Smooth muscle cell (in vitro differentiated cells): ENCODE measurements around the gene RNFT1. TPM values are rescaled to one million over a fixed set of nuclear protein-coding genes. Genes with fewer than 3 reads are reported as not detected.
"Not testable (repeated sequence)": the region's sequence is repeated elsewhere in the genome, so short reads cannot be mapped to it uniquely, and the experiment has no call there.

Experiments used
- DNase-seq: peaks from one replicate; lab custom pipeline; 2025; ENCODE audit not compliant: unreplicated experiment; lab: John Stamatoyannopoulos, UW
- H2AFZ ChIP-seq: fragments of 200-600 bp; sonication (generic); 2 replicates; pipeline ENCODE4 v1.6.0; 2016; ENCODE audit warnings: antibody characterized with exemption, low read depth, mild to moderate bottlenecking
- H3F3A ChIP-seq: fragments of 200-600 bp; sonication (generic); 2 replicates; pipeline ENCODE4 v1.6.0; 2017; ENCODE audit warnings: antibody characterized with exemption, low read depth
- H3K27ac ChIP-seq: fragments of 200-600 bp; sonication (generic); 2 replicates; pipeline ENCODE4 v1.5.1; 2016; ENCODE audit warnings: low read depth, mild to moderate bottlenecking
- H3K27me3 ChIP-seq: fragments of 200-600 bp; sonication (generic); 2 replicates; pipeline ENCODE4 v1.6.1; 2016; ENCODE audit warnings: low read depth, mild to moderate bottlenecking
- H3K36me3 ChIP-seq: fragments of 200-600 bp; sonication (generic); 2 replicates; pipeline ENCODE4 v1.5.1; 2016; ENCODE audit warnings: low read depth
- H3K4me1 ChIP-seq: fragments of 200-600 bp; sonication (generic); 2 replicates; pipeline ENCODE4 v1.5.1; 2016; ENCODE audit warnings: low read depth
- H3K4me2 ChIP-seq: fragments of 200-600 bp; sonication (generic); 2 replicates; pipeline ENCODE4 v1.6.0; 2016; ENCODE audit warnings: mild to moderate bottlenecking
- H3K4me3 ChIP-seq: fragments of 200-600 bp; sonication (generic); 2 replicates; pipeline ENCODE4 v1.5.1; 2016; ENCODE audit warnings: mild to moderate bottlenecking
- H3K79me2 ChIP-seq: fragments of 200-600 bp; sonication (generic); 2 replicates; pipeline ENCODE4 v1.6.0; 2016; ENCODE audit warnings: low read depth, mild to moderate bottlenecking
- H3K9ac ChIP-seq: fragments of 200-600 bp; sonication (generic); 2 replicates; pipeline ENCODE4 v1.6.0; 2016; ENCODE audit warnings: low read depth
- H3K9me3 ChIP-seq: fragments of 200-600 bp; sonication (generic); replicated peaks from 2 replicates; pipeline ENCODE4 v1.5.1; 2016; ENCODE audit warnings: low read depth
- H4K20me1 ChIP-seq: fragments of 200-600 bp; sonication (generic); 2 replicates; pipeline ENCODE4 v1.6.0; 2016; ENCODE audit warnings: low read depth
- CTCF ChIP-seq: fragments of 200-600 bp; sonication (generic); IDR thresholded peaks from 2 replicates; pipeline ENCODE4 v1.5.1; 2017; ENCODE audit warnings: borderline replicate concordance, mild to moderate bottlenecking, antibody characterized with exemption; ENCODE audit not compliant: insufficient read depth, poor library complexity, severe bottlenecking
- WGBS: methylation state at CpG from one replicate; pipeline ENCODE4 v1.1.7; 2016; ENCODE audit warnings: low lambda C conversion rate; 5-methylcytosine and 5-hydroxymethylcytosine counted together
- polyA plus RNA-seq: library from polyadenylated mRNA; unstranded; fragments of >200 nt; fragmentation: Nextera tagmentation; extraction: Ambion mirVana; gene quantifications from 2 replicates; pipeline ENCODE4 v1.2.1, GENCODE V29; 2016
- total RNA-seq: library from RNA; depleted of rRNA; stranded (reverse); fragments of >200 nt; gene quantifications from 2 replicates; pipeline ENCODE4 v1.2.3, GENCODE V29; 2014

Gene RNFT1
- total and polyA plus RNA-seq, 2 experiments from 2014 or later: 23.9 to 24.0 TPM

- no peak overlapping the region for H3K27ac ChIP-seq
- no peaks in the 10 kb centered on the region for H3K27me3 ChIP-seq
- H3K4me1 ChIP-seq: no peaks in the 10 kb centered on the region
- DNase-seq: no peak
- H4K20me1 ChIP-seq: no peaks in the 10 kb centered on the region
- peak overlapping the region; percentile 95 for H3K4me2 ChIP-seq
- 96% methylated on average over 6 of the region's 6 CpGs for WGBS
- no peaks in the 10 kb centered on the region for H3K9me3 ChIP-seq
- no peak for TF ChIP-seq CTCF
- H3K36me3 ChIP-seq: no peaks in the 10 kb centered on the region
- peak overlapping the region; percentile 84 for H3K4me3 ChIP-seq
- H3K9ac ChIP-seq: no peak overlapping the region
- no peaks in the 10 kb centered on the region for H3F3A ChIP-seq
- peaks cover 14% of the 10 kb centered on the region for H3K79me2 ChIP-seq
- no peak overlapping the region for H2AFZ ChIP-seq
Measured at GRCh38 chr17:59962739-59963318, 1.7 kb downstream of the RNFT1 start.

DNA sequence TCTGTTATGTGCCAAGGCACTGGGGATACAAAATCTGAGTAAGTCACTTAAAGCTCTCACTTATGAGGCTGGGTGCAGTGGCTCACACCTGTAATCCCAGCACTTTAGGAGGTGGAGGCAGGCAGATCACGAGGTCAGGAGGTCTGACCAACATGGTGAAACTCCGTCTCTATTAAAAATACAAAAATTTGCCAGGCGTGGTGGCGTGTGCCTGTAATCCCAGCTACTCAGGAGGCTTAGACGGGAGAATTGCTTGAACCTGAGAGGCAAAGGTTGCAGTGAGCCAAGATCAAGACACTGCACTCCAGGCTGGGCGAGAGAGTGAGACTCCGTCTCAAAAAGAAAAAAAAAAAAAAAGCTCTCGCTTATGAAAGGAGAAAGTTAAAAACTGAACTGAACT, 5.0 kb downstream of the RNFT1 start:
- peaks cover 14% of the 10 kb centered on the region for H3K79me2 ChIP-seq
- DNase-seq, H3K9ac ChIP-seq, H3K9me3 ChIP-seq, H3K4me3 ChIP-seq, H3F3A ChIP-seq, H3K27me3 ChIP-seq, H3K27ac ChIP-seq, H2AFZ ChIP-seq, H3K4me2 ChIP-seq, H3K4me1 ChIP-seq, H3K36me3 ChIP-seq, H4K20me1 ChIP-seq: not testable (repeated sequence)
- WGBS: 96% methylated on average over 8 of the region's 8 CpGs

DNA sequence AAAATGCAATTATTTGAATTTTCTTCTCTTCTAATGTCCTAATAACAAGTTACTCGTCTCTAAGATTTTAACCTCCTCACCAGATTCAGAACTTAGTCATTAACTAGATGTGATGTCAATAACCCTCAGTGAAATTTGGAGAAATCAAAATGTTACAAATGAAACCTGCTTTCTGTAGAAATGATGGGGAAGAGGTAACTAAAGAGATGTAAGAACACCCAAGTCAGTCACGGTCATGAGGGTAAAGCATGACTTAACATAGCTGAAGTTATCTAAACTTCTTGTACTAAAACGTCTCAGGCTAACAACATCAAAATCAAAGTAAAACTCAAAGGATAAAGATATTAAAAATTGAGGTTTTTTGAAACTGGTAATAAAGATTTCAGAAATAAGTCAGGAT, 9.7 kb downstream of the RNFT1 start:
- Histone ChIP-seq H2AFZ (no peak overlapping the region), H3K27me3 (no peaks in the 10 kb centered on the region), H3K79me2 (no peaks in the 10 kb centered on the region), H3K4me3 (no peak overlapping the region), H4K20me1 (peaks cover under 1% of the 10 kb centered on the region), H3F3A (no peaks in the 10 kb centered on the region), H3K4me2 (no peak overlapping the region), H3K9ac (no peak overlapping the region), H3K9me3 (no peaks in the 10 kb centered on the region), H3K36me3 (peaks cover 5% of the 10 kb centered on the region), H3K27ac (no peak overlapping the region), H3K4me1 (no peaks in the 10 kb centered on the region)
- no peak for DNase-seq
- 72% methylated on average over 3 of the region's 3 CpGs for WGBS
- TF ChIP-seq CTCF: no peak

DNA sequence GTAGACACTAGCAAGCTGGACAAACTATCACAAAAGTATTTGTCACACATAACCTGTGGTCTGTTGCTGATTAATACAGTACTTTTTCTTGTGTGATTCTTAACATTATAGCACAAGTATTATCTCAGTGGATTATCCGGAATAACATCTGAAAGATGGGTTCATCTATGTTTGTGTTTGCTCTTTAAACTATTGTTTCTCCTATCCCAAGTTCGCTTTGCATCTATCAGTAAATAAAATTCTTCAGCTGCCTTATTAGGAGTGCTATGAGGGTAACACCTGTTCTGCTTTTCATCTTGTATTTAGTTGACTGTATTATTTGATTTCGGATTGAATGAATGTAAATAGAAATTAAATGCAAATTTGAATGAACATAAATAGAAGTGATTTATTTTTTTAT, 14.5 kb downstream of the RNFT1 start:
- no peaks in the 10 kb centered on the region for H3K4me1 ChIP-seq
- no peaks in the 10 kb centered on the region for H3K79me2 ChIP-seq
- H3F3A ChIP-seq: no peaks in the 10 kb centered on the region
- H3K4me3 ChIP-seq: no peak overlapping the region
- 98% methylated on average over 3 of the region's 3 CpGs for WGBS
- no peaks in the 10 kb centered on the region for H3K36me3 ChIP-seq
- H3K4me2 ChIP-seq: no peak overlapping the region
- no peak overlapping the region for H3K9ac ChIP-seq
- no peak for DNase-seq
- H3K9me3 ChIP-seq: no peaks in the 10 kb centered on the region
- TF ChIP-seq CTCF: no peak
- no peaks in the 10 kb centered on the region for H3K27me3 ChIP-seq
- H4K20me1 ChIP-seq: peaks cover 3% of the 10 kb centered on the region
- no peak overlapping the region for H2AFZ ChIP-seq
- H3K27ac ChIP-seq: no peak overlapping the region

GRCh38 chr17:59947310-59947709, 17.2 kb downstream of the RNFT1 start:
- not testable (repeated sequence) for H3K9me3 ChIP-seq, H3K4me1 ChIP-seq, DNase-seq, H3K4me2 ChIP-seq, H3K9ac ChIP-seq, H3K27me3 ChIP-seq, H3K79me2 ChIP-seq, H2AFZ ChIP-seq, H4K20me1 ChIP-seq, H3F3A ChIP-seq, H3K36me3 ChIP-seq, H3K4me3 ChIP-seq, H3K27ac ChIP-seq
- 93% methylated on average over 4 of the region's 4 CpGs for WGBS

GRCh38 chr17:59946433-59946832, 18.1 kb downstream of the RNFT1 start:
- not testable (repeated sequence) for H3K4me1 ChIP-seq, H3K9ac ChIP-seq, H3K36me3 ChIP-seq, H3K4me2 ChIP-seq, H3K4me3 ChIP-seq, H3K79me2 ChIP-seq, H3K9me3 ChIP-seq, DNase-seq, H3K27me3 ChIP-seq, H2AFZ ChIP-seq, H4K20me1 ChIP-seq, H3F3A ChIP-seq, H3K27ac ChIP-seq
- WGBS: 95% methylated on average over 7 of the region's 7 CpGs
